ENCODE data around the gene SLC39A2.
"Not testable (repeated sequence)": the region's sequence is repeated elsewhere in the genome, so short reads cannot be mapped to it uniquely, and the experiment has no call there.

The SLC39A2 gene

GRCh38 chr14:20982646-20983369 is 16.3 kb upstream of the SLC39A2 start:
- ChIA-PET POLR2A (ENCODE audit: low non-redundant PET) (no interaction called here), CTCF (interaction anchor here (0.5 to 1.6 kb wide), 3 partner anchors 16 to 84 kb away, joined by 3 to 4 read pairs (median 4); partner anchors contain the start of gene SLC39A2)
- TF ChIP-seq CTCF (conservative IDR thresholded peaks at IDR 0.05; ENCODE audit: low read depth) = no peak
- no peak overlapping the region for H3K27ac ChIP-seq
- no peak for DNase-seq (ENCODE audit: low spot score)

- CTCF ChIA-PET; H3K27ac ChIP-seq; POLR2A ChIA-PET (ENCODE audit: low non-redundant PET); DNase-seq (ENCODE audit: low spot score): not testable (repeated sequence)
These were observed 13.4 kb upstream of the SLC39A2 start for GRCh38 chr14:20985650-20986049.

GRCh38 chr14:20986811-20987210 is 12.3 kb upstream of the SLC39A2 start:
- ChIA-PET CTCF (interaction anchor here (1.1 kb wide), 1 partner anchor 15 kb away, joined by 3 read pairs; no protein-coding TSS in a partner anchor), POLR2A (ENCODE audit: low non-redundant PET) (no interaction called here)
- TF ChIP-seq CTCF (conservative IDR thresholded peaks at IDR 0.05; ENCODE audit: low read depth) = no peak
- DNase-seq (ENCODE audit: low spot score) = peak; percentile 92
- peak overlapping the region; percentile 75 for H3K27ac ChIP-seq

GRCh38 chr14:20988717-20989470 is 10.2 kb upstream of the SLC39A2 start:
- ChIA-PET POLR2A (ENCODE audit: low non-redundant PET) (no interaction called here), CTCF (interaction anchor here (1.1 kb wide), 1 partner anchor 17 kb away, joined by 8 read pairs; no protein-coding TSS in a partner anchor)
- H3K27ac ChIP-seq = peak overlapping the region; percentile 89
- no peak for TF ChIP-seq CTCF (conservative IDR thresholded peaks at IDR 0.05; ENCODE audit: low read depth)
- DNase-seq (ENCODE audit: low spot score) = no peak

GRCh38 chr14:20989471-20989786 is 9.7 kb upstream of the SLC39A2 start:
- ChIA-PET CTCF (interaction anchor here (1.1 kb wide), 1 partner anchor 18 kb away, joined by 8 read pairs; no protein-coding TSS in a partner anchor), POLR2A (ENCODE audit: low non-redundant PET) (no interaction called here)
- no peak for TF ChIP-seq CTCF (conservative IDR thresholded peaks at IDR 0.05; ENCODE audit: low read depth)
- DNase-seq (ENCODE audit: low spot score) = no peak
- peak overlapping the region; percentile 89 for H3K27ac ChIP-seq

GRCh38 chr14:20989787-20990600 is 9.1 kb upstream of the SLC39A2 start, which contains the start of gene METTL17:
TSS of gene METTL17 (plus strand) at chr14:20989980. CDS start at chr14:20990003, 23 bp downstream.
- DNase-seq (ENCODE audit: low spot score) = peak; percentile 92
- peak within 1 kb of the TSS; percentile 89 for H3K27ac ChIP-seq
- TF ChIP-seq CTCF (conservative IDR thresholded peaks at IDR 0.05; ENCODE audit: low read depth) = peak; percentile 69
- CTCF ChIA-PET = interaction anchor here (0.7 kb wide), 1 partner anchor 117 kb away, joined by 3 read pairs; no protein-coding TSS in a partner anchor
- POLR2A ChIA-PET (ENCODE audit: low non-redundant PET) = interaction anchor here (0.5 kb wide), 1 partner anchor 293 kb away, joined by 3 read pairs; no protein-coding TSS in a partner anchor
